RWPE2 (cell line): ENCODE data around the gene SHBG.

Experiments used
- ATAC-seq: fragments of 200-7000 bp; cut with Tn5 transposase; 3 replicates; pipeline ENCODE4 v1.9.1; 2021; ENCODE audit warnings: low read depth
- DNase-seq: peaks from one replicate; pipeline ENCODE4 v3.0.0-alpha.2; 2020; ENCODE audit warnings: low spot score
- H3K27ac ChIP-seq: fragments of 450-650 bp; 2 replicates; pipeline ENCODE4 v1.5.1; 2017; ENCODE audit warnings: mild to moderate bottlenecking; ENCODE audit not compliant: poor library complexity, severe bottlenecking
- H3K27me3 ChIP-seq: fragments of 250-450 bp; sonication (Bioruptor Pico); 2 replicates; pipeline ENCODE4 v1.5.1; 2021; ENCODE audit warnings: mild to moderate bottlenecking, moderate library complexity; ENCODE audit not compliant: insufficient read depth, poor library complexity, severe bottlenecking
- H3K36me3 ChIP-seq: fragments of 250-450 bp; sonication (Bioruptor Pico); 2 replicates; pipeline ENCODE4 v1.5.1; 2020; ENCODE audit warnings: low read depth, mild to moderate bottlenecking, moderate library complexity
- H3K4me1 ChIP-seq: fragments of 250-450 bp; sonication (Bioruptor Pico); 2 replicates; pipeline ENCODE4 v1.5.1; 2021; ENCODE audit warnings: mild to moderate bottlenecking, moderate library complexity; ENCODE audit not compliant: insufficient read depth, poor library complexity, severe bottlenecking
- H3K4me3 ChIP-seq: fragments of 250-450 bp; sonication (Bioruptor Pico); 2 replicates; pipeline ENCODE4 v1.5.1; 2021; ENCODE audit warnings: mild to moderate bottlenecking, moderate library complexity; ENCODE audit not compliant: severe bottlenecking
- H3K9me3 ChIP-seq: fragments of 250-450 bp; sonication (Bioruptor Pico); 2 replicates; pipeline ENCODE4 v1.5.1; 2021; ENCODE audit warnings: mild to moderate bottlenecking, moderate library complexity; ENCODE audit not compliant: severe bottlenecking
- CTCF ChIP-seq: fragments of 450-650 bp; IDR thresholded peaks from one replicate; pipeline ENCODE4 v1.5.1; 2017; ENCODE audit warnings: mild to moderate bottlenecking, moderate library complexity; ENCODE audit not compliant: poor library complexity, severe bottlenecking

Gene SHBG

GRCh38 chr17:7586673-7587419 is 43.1 kb upstream of the SHBG start:
- Histone ChIP-seq H3K27me3 (no peaks in the 10 kb centered on the region), H3K36me3 (peaks cover 33% of the 10 kb centered on the region), H3K4me1 (peaks cover 24% of the 10 kb centered on the region), H3K4me3 (peak overlapping the region; percentile 66), H3K27ac (peak overlapping the region; percentile 97), H3K9me3 (no peaks in the 10 kb centered on the region)
- DNase-seq (no peak), ATAC-seq (no peak)
- peak; percentile 71 for TF ChIP-seq CTCF

- TF ChIP-seq CTCF, result no peak
- DNase-seq (peak; percentile 86), ATAC-seq (peak; percentile 33)
- Histone ChIP-seq H3K27me3 (no peaks in the 10 kb centered on the region), H3K4me3 (peak overlapping the region; percentile 66), H3K9me3 (no peaks in the 10 kb centered on the region), H3K4me1 (peaks cover 24% of the 10 kb centered on the region), H3K27ac (peak overlapping the region; percentile 97), H3K36me3 (peaks cover 41% of the 10 kb centered on the region)
Observed at GRCh38 chr17:7587420-7588151, 42.3 kb upstream of the SHBG start.

- Histone ChIP-seq H3K4me3 (peak overlapping the region; percentile 66), H3K27me3 (no peaks in the 10 kb centered on the region), H3K36me3 (peaks cover 52% of the 10 kb centered on the region), H3K4me1 (peaks cover 17% of the 10 kb centered on the region), H3K9me3 (no peaks in the 10 kb centered on the region), H3K27ac (peak overlapping the region; percentile 97)
- TF ChIP-seq CTCF, result no peak
- peak; percentile 3; the same call in 2 of the 3 replicates for ATAC-seq
- no peak for DNase-seq
Observed at GRCh38 chr17:7588553-7589203, 41.3 kb upstream of the SHBG start.

GRCh38 chr17:7589204-7589868 is 40.6 kb upstream of the SHBG start:
- peaks cover 17% of the 10 kb centered on the region for H3K4me1 ChIP-seq
- peak overlapping the region; percentile 66 for H3K4me3 ChIP-seq
- TF ChIP-seq CTCF, result peak; percentile 96
- H3K9me3 ChIP-seq, result no peaks in the 10 kb centered on the region
- no peaks in the 10 kb centered on the region for H3K27me3 ChIP-seq
- DNase-seq (peak; percentile 89), ATAC-seq (peak; percentile 55)
- peak overlapping the region; percentile 97 for H3K27ac ChIP-seq
- peaks cover 58% of the 10 kb centered on the region for H3K36me3 ChIP-seq
